Measurements from ENCODE around the gene MRPL38. TPM values are rescaled to one million over a fixed set of nuclear protein-coding genes. Genes with fewer than 3 reads are reported as not detected.
"Not testable (repeated sequence)": the region's sequence is repeated elsewhere in the genome, so short reads cannot be mapped to it uniquely, and the experiment has no call there.

MRPL38 gene
- total and polyA plus RNA-seq, 2 donors, result 18.3 to 61.3 TPM

DNA sequence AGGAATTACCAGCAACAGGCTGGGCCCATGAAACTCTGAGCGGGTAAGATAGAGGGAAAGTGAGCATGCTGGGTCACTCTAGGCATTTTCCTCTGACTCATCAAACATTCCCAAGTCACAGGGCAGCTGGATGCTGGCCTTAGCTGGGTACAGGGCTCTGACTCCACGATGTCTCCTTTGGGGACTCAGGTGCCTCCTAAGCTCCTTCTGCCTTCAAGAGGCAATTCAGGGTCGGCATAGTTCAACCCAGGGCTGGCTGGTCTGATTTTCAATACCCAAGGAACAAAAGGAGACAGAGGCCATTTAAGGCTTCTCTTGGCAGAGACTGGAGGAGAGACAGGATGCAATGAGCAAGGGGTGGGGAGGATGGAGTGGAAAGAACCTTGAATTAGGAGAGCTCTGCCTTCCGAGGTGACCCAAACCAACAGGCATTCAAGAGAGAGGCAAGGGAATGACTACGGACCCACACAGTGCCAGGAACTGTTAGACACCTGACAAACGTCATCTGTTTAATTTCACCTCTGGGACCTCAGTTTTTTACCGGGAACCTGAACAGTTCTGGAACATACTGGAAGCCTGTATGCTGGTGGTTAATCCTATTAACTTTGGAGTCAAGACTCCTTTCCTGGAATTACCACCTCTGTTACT lies 50.5 kb downstream of the MRPL38 start:
- Histone ChIP-seq H3K4me3 (ENCODE audit: low read depth, low read length) (peak overlapping the region; percentile 77), H3K36me3 (ENCODE audit: insufficient read depth) (peaks cover 5% of the 10 kb centered on the region), H3K27ac (ENCODE audit: low read depth) (peak overlapping the region; percentile 84), H3K4me1 (ENCODE audit: insufficient read depth) (no peaks in the 10 kb centered on the region)
- 23% methylated on average over 7 of the region's 7 CpGs for WGBS
- no peak for DNase-seq (ENCODE audit: extremely low spot score)

- DNase-seq (ENCODE audit: extremely low spot score), result no peak
- H3K4me1 ChIP-seq (ENCODE audit: insufficient read depth), result no peaks in the 10 kb centered on the region
- WGBS, result 69% methylated on average over 7 of the region's 7 CpGs
- no peak overlapping the region for H3K4me3 ChIP-seq (ENCODE audit: low read depth, low read length)
- H3K36me3 ChIP-seq (ENCODE audit: insufficient read depth), result peaks cover 7% of the 10 kb centered on the region
- no peak overlapping the region for H3K27ac ChIP-seq (ENCODE audit: low read depth)
Measured at GRCh38 chr17:75853433-75853832, 51.3 kb downstream of the MRPL38 start.

GRCh38 chr17:75851693-75851991 lies 53.0 kb downstream of the MRPL38 start:
- WGBS, result 93% methylated on average over 15 of the region's 15 CpGs
- not testable (repeated sequence) for H3K4me1 ChIP-seq (ENCODE audit: insufficient read depth); H3K4me3 ChIP-seq (ENCODE audit: low read depth, low read length); H3K27ac ChIP-seq (ENCODE audit: low read depth); DNase-seq (ENCODE audit: extremely low spot score)
- peaks cover 14% of the 10 kb centered on the region for H3K36me3 ChIP-seq (ENCODE audit: insufficient read depth)

DNA sequence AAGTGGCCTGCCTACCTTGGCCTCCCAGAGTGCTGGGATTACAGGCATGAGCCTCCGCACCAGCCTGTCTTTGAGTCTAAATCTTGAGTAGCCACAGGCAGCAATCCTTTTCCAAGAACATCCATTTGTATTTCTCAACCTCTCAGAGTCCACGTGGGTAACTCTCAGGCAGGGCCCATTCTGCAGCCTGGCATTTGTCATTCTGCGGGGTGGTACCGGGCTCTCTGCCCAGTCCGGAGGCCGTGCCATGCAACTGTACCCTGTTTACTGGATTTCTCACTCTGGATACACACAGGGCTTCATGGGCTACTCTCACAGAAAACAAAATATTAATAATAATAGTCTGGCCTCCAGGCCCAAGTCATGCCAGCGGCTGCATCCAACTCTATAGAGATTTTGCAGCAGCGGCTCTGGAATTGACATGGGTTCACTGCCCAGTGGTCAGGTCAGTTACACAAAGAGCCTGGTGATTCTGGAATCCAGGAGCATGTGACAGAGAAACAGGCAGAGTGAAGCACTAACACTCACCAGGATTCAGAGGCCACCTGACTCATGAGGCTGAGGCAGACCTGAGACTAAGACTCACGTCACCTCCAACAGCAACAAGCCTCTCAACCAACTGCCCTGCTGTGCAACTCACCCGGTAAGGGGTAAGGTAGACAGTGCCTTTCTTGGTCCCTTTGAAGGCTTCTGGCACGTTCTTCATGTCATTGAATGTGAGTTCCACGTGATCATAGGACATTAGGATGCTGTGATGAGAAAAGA lies 53.6 kb downstream of the MRPL38 start:
- Histone ChIP-seq H3K4me1 (ENCODE audit: insufficient read depth) (no peaks in the 10 kb centered on the region), H3K4me3 (ENCODE audit: low read depth, low read length) (no peak overlapping the region), H3K27ac (ENCODE audit: low read depth) (no peak overlapping the region), H3K36me3 (ENCODE audit: insufficient read depth) (peaks cover 14% of the 10 kb centered on the region)
- 91% methylated on average over 12 of the region's 12 CpGs for WGBS
- DNase-seq (ENCODE audit: extremely low spot score), result no peak

DNA sequence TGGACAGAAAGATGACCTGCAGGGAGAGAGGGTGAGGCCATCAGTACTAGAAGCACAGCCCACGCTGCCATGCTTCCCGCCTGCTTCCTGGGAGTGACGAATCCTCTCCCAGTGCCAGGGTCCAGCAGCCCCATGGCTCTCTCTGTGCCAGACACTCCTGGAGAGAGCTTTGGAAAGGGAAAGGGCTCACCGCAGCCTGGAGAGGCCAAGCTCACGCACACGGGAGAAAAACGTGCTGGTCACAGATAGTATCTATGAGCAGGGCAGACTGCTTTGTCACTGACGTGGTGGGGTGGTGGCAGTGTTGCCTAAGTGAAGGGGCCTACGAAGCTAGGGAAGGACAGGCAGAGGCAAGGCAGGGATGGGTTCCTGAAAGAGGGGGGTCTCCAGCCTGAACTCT lies 55.0 kb downstream of the MRPL38 start:
- Histone ChIP-seq H3K36me3 (ENCODE audit: insufficient read depth) (peaks cover 14% of the 10 kb centered on the region), H3K4me1 (ENCODE audit: insufficient read depth) (no peaks in the 10 kb centered on the region), H3K4me3 (ENCODE audit: low read depth, low read length) (no peak overlapping the region), H3K27ac (ENCODE audit: low read depth) (no peak overlapping the region)
- 85% methylated on average over 9 of the region's 9 CpGs for WGBS
- no peak for DNase-seq (ENCODE audit: extremely low spot score)

DNA sequence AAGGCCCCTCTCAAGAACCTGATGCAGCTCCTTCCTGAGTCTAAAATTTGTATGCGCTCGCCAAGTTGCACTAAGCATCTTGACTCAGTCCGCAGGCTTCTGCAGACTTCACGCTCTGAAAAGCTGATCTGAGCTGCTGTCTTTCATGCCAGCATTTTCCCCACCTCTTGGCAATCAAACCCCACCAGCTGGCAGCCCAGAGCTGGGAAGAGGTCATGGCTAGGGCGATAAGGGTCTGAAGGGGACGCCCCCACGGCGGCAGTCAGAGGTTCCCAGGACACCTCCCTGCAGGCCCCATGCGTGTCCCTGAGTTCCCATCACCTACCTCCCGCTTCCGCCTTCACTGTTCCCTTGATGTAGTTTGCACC lies 55.4 kb downstream of the MRPL38 start:
- H3K36me3 ChIP-seq (ENCODE audit: insufficient read depth), result peaks cover 14% of the 10 kb centered on the region
- DNase-seq (ENCODE audit: extremely low spot score), result no peak
- no peak overlapping the region for H3K27ac ChIP-seq (ENCODE audit: low read depth)
- no peaks in the 10 kb centered on the region for H3K4me1 ChIP-seq (ENCODE audit: insufficient read depth)
- no peak overlapping the region for H3K4me3 ChIP-seq (ENCODE audit: low read depth, low read length)
- WGBS, result 81% methylated on average over 11 of the region's 11 CpGs

Other genes with a start within 250 kb of the MRPL38 start
- gene RECQL5, start 237.7 kb downstream of the MRPL38 start, total RNA-seq, result 22.2 TPM
- 19.6 TPM for gene RECQL5, start 237.7 kb downstream of the MRPL38 start, polyA plus RNA-seq
- gene SAP30BP, start 237.5 kb downstream of the MRPL38 start, total RNA-seq, result 37.7 TPM
- gene SAP30BP, start 237.5 kb downstream of the MRPL38 start, polyA plus RNA-seq, result 87.0 TPM
- gene ITGB4, start 183.4 kb downstream of the MRPL38 start, total RNA-seq, result 22.4 TPM
- gene ITGB4, start 183.4 kb downstream of the MRPL38 start, polyA plus RNA-seq, result 64.8 TPM
- gene GALK1, start 139.7 kb downstream of the MRPL38 start, total RNA-seq, result 11.3 TPM
- gene GALK1, start 139.7 kb downstream of the MRPL38 start, polyA plus RNA-seq, result 43.0 TPM
- 58.1 TPM for gene UNK, start 120.1 kb downstream of the MRPL38 start, total RNA-seq
- gene UNK, start 120.1 kb downstream of the MRPL38 start, polyA plus RNA-seq, result 29.1 TPM
- 10.6 TPM for gene UNC13D, start 60.5 kb downstream of the MRPL38 start, total RNA-seq
- 13.0 TPM for gene UNC13D, start 60.5 kb downstream of the MRPL38 start, polyA plus RNA-seq
- 16.2 TPM for gene WBP2, start 49.5 kb downstream of the MRPL38 start, total RNA-seq
- gene WBP2, start 49.5 kb downstream of the MRPL38 start, polyA plus RNA-seq, result 142 TPM
- 28.9 TPM for gene TRIM47, start 26.3 kb downstream of the MRPL38 start, total RNA-seq
- 55.8 TPM for gene TRIM47, start 26.3 kb downstream of the MRPL38 start, polyA plus RNA-seq
- gene TRIM65, start 7.9 kb downstream of the MRPL38 start, total RNA-seq, result 15.2 TPM
- gene TRIM65, start 7.9 kb downstream of the MRPL38 start, polyA plus RNA-seq, result 21.5 TPM
- gene FBF1, start 36.2 kb upstream of the MRPL38 start, total RNA-seq, result 10.7 TPM
- gene FBF1, start 36.2 kb upstream of the MRPL38 start, polyA plus RNA-seq, result 7.9 TPM
- gene ACOX1, start 74.3 kb upstream of the MRPL38 start, total RNA-seq, result 76.0 TPM
- gene ACOX1, start 74.3 kb upstream of the MRPL38 start, polyA plus RNA-seq, result 15.1 TPM
- 13.9 TPM for gene TEN1, start 74.4 kb upstream of the MRPL38 start, total RNA-seq
- gene TEN1, start 74.4 kb upstream of the MRPL38 start, polyA plus RNA-seq, result 16.2 TPM
- 3.5 TPM for gene CDK3, start 96.0 kb upstream of the MRPL38 start, total RNA-seq
- gene CDK3, start 96.0 kb upstream of the MRPL38 start, polyA plus RNA-seq, result 4.9 TPM
- 12.5 TPM for gene EVPL, start 122.4 kb upstream of the MRPL38 start, total RNA-seq
- gene EVPL, start 122.4 kb upstream of the MRPL38 start, polyA plus RNA-seq, result 9.0 TPM
- 34.7 TPM for gene SRP68, start 167.6 kb upstream of the MRPL38 start, total RNA-seq
- gene SRP68, start 167.6 kb upstream of the MRPL38 start, polyA plus RNA-seq, result 54.8 TPM
- gene GALR2, start 169.9 kb upstream of the MRPL38 start, total RNA-seq, result not detected
- 0.09 TPM for gene GALR2, start 169.9 kb upstream of the MRPL38 start, polyA plus RNA-seq
- not detected for gene ZACN, start 174.3 kb upstream of the MRPL38 start, total RNA-seq
- gene ZACN, start 174.3 kb upstream of the MRPL38 start, polyA plus RNA-seq, result 2.2 TPM
- 75.3 TPM for gene EXOC7, start 198.9 kb upstream of the MRPL38 start, total RNA-seq
- 74.8 TPM for gene EXOC7, start 198.9 kb upstream of the MRPL38 start, polyA plus RNA-seq
- gene FOXJ1, start 236.4 kb upstream of the MRPL38 start, total RNA-seq, result 0.90 TPM
- gene FOXJ1, start 236.4 kb upstream of the MRPL38 start, polyA plus RNA-seq, result 1.4 TPM

All from urinary bladder (tissue), 4 donors.